ENCODE results near the gene CLEC16A. TPM values are rescaled to one million over a fixed set of nuclear protein-coding genes. Genes with fewer than 3 reads are reported as not detected.
"Not testable (repeated sequence)": the region's sequence is repeated elsewhere in the genome, so short reads cannot be mapped to it uniquely, and the experiment has no call there.

CLEC16A gene
- total RNA-seq, 1 donor from 2014 or later, result 15.8 TPM

GRCh38 chr16:11213799-11214198 lies 269.4 kb downstream of the CLEC16A start:
- DNase-seq (ENCODE audit: low read depth), result no peak
- no peaks in the 10 kb centered on the region for H3K36me3 ChIP-seq (ENCODE audit: control insufficient read depth, insufficient read depth, low read length)
- TF ChIP-seq CTCF (IDR thresholded peaks at IDR 0.05; ENCODE audit: insufficient read depth, low read length, severe bottlenecking), result no peak
- H3K27me3 ChIP-seq (ENCODE audit: control insufficient read depth, insufficient read depth, low read length), result no peaks in the 10 kb centered on the region
- no peak overlapping the region for H3K4me3 ChIP-seq (ENCODE audit: low read depth, low read length)
- FAIRE-seq, result no peak

- TF ChIP-seq CTCF (IDR thresholded peaks at IDR 0.05; ENCODE audit: insufficient read depth, low read length, severe bottlenecking), result no peak
- DNase-seq (ENCODE audit: low read depth), result no peak
- no peaks in the 10 kb centered on the region for H3K36me3 ChIP-seq (ENCODE audit: control insufficient read depth, insufficient read depth, low read length)
- FAIRE-seq, result no peak
- H3K4me3 ChIP-seq (ENCODE audit: low read depth, low read length), result no peak overlapping the region
- H3K27me3 ChIP-seq (ENCODE audit: control insufficient read depth, insufficient read depth, low read length), result no peaks in the 10 kb centered on the region
Observed at GRCh38 chr16:11215935-11216556, 271.7 kb downstream of the CLEC16A start.

GRCh38 chr16:11217651-11218603 lies 273.6 kb downstream of the CLEC16A start:
- H3K27me3 ChIP-seq (ENCODE audit: control insufficient read depth, insufficient read depth, low read length), result no peaks in the 10 kb centered on the region
- H3K4me3 ChIP-seq (ENCODE audit: low read depth, low read length), result no peak overlapping the region
- no peaks in the 10 kb centered on the region for H3K36me3 ChIP-seq (ENCODE audit: control insufficient read depth, insufficient read depth, low read length)
- DNase-seq (ENCODE audit: low read depth) (no peak), FAIRE-seq (no peak)
- no peak for TF ChIP-seq CTCF (IDR thresholded peaks at IDR 0.05; ENCODE audit: insufficient read depth, low read length, severe bottlenecking)

- Histone ChIP-seq H3K36me3 (ENCODE audit: control insufficient read depth, insufficient read depth, low read length) (no peaks in the 10 kb centered on the region), H3K4me3 (ENCODE audit: low read depth, low read length) (no peak overlapping the region), H3K27me3 (ENCODE audit: control insufficient read depth, insufficient read depth, low read length) (no peaks in the 10 kb centered on the region)
- no peak for FAIRE-seq
- DNase-seq (ENCODE audit: low read depth), result no peak
- TF ChIP-seq CTCF (IDR thresholded peaks at IDR 0.05; ENCODE audit: insufficient read depth, low read length, severe bottlenecking), result peak; percentile 28
Observed at GRCh38 chr16:11218604-11218962, 274.2 kb downstream of the CLEC16A start.

GRCh38 chr16:11219178-11219577 lies 274.8 kb downstream of the CLEC16A start:
- Histone ChIP-seq H3K4me3 (ENCODE audit: low read depth, low read length) (no peak overlapping the region), H3K27me3 (ENCODE audit: control insufficient read depth, insufficient read depth, low read length) (no peaks in the 10 kb centered on the region), H3K36me3 (ENCODE audit: control insufficient read depth, insufficient read depth, low read length) (no peaks in the 10 kb centered on the region)
- TF ChIP-seq CTCF (IDR thresholded peaks at IDR 0.05; ENCODE audit: insufficient read depth, low read length, severe bottlenecking), result no peak
- DNase-seq (ENCODE audit: low read depth), result no peak
- FAIRE-seq, result no peak

- not testable (repeated sequence) for FAIRE-seq; H3K36me3 ChIP-seq (ENCODE audit: control insufficient read depth, insufficient read depth, low read length); H3K4me3 ChIP-seq (ENCODE audit: low read depth, low read length); H3K27me3 ChIP-seq (ENCODE audit: control insufficient read depth, insufficient read depth, low read length); DNase-seq (ENCODE audit: low read depth)
Observed at GRCh38 chr16:11220507-11220906, 276.1 kb downstream of the CLEC16A start.

All from bronchial epithelial cell (primary cell).